ENCODE results near the gene VIL1. TPM values are rescaled to one million over a fixed set of nuclear protein-coding genes. Genes with fewer than 3 reads are reported as not detected.

VIL1 gene
- total RNA-seq, 1 experiment from 2014 or later = 0.49 TPM

- no peaks in the 10 kb centered on the region for H3K9me3 ChIP-seq (ENCODE audit: control insufficient read depth in 1 of 2, insufficient read depth in 1 of 2, low read depth in 1 of 2, low read length in 2 of 2)
- DNase-seq (ENCODE audit: low read depth, low spot score) (no peak), ATAC-seq (no peak)
- H3K27me3 ChIP-seq (ENCODE audit: insufficient read depth, low read length) = no peaks in the 10 kb centered on the region
- ChIA-PET RAD21 (ENCODE audit: low non-redundant PET in 1 of 2, low total read pairs in 2 of 2, uncharacterized antibody in 2 of 2, unreplicated experiment in 2 of 2) (no interaction called here), POLR2A (no interaction called here), CTCF (no interaction called here)
- TF ChIP-seq JUND (IDR thresholded peaks at IDR 0.05) = no peak
- TF ChIP-seq EZH2 (IDR thresholded peaks at IDR 0.05) = no peak
- TF ChIP-seq YY1 (IDR thresholded peaks at IDR 0.05; ENCODE audit: extremely low read depth, insufficient replicate concordance, low read depth, low read length) = no peak
- TF ChIP-seq ELF1 (IDR thresholded peaks at IDR 0.05; ENCODE audit: borderline replicate concordance, low read depth) = no peak
- no peak for TF ChIP-seq CTCF (IDR thresholded peaks at IDR 0.05 in 2 of 3, conservative IDR thresholded peaks at IDR 0.05 in 1 of 3; ENCODE audit: borderline replicate concordance in 1 of 3, insufficient read depth in 1 of 3, low read depth in 2 of 3, low read length in 2 of 3)
- TF ChIP-seq POLR2AphosphoS5 (IDR thresholded peaks at IDR 0.05; ENCODE audit: low read depth, low read length) = no peak
- no peak for TF ChIP-seq CBX3 (IDR thresholded peaks at IDR 0.05; ENCODE audit: low read depth)
- no peak for TF ChIP-seq TCF7L2 (IDR thresholded peaks at IDR 0.05; ENCODE audit: borderline replicate concordance, extremely low read depth, insufficient read depth, insufficient read length)
- TF ChIP-seq RAD21 (IDR thresholded peaks at IDR 0.05; ENCODE audit: low read depth) = no peak
- TF ChIP-seq SP1 (IDR thresholded peaks at IDR 0.05; ENCODE audit: low read depth) = no peak
- TF ChIP-seq ATF3 (IDR thresholded peaks at IDR 0.05) = no peak
- no peak for TF ChIP-seq REST (IDR thresholded peaks at IDR 0.05; ENCODE audit: low read depth)
- TF ChIP-seq SIN3A (IDR thresholded peaks at IDR 0.05; ENCODE audit: low read depth) = no peak
- TF ChIP-seq ZNF274 (IDR thresholded peaks at IDR 0.05; ENCODE audit: low read depth, low read length) = no peak
- no peak for TF ChIP-seq POLR2A (IDR thresholded peaks at IDR 0.05; ENCODE audit: borderline replicate concordance, extremely low read depth, insufficient read depth, insufficient read length)
- no peak for TF ChIP-seq EGR1 (IDR thresholded peaks at IDR 0.05; ENCODE audit: low read depth)
- no peak for TF ChIP-seq SRF (IDR thresholded peaks at IDR 0.05; ENCODE audit: low read depth)
- no peak for TF ChIP-seq EZH2phosphoT487 (IDR thresholded peaks at IDR 0.05; ENCODE audit: borderline replicate concordance)
- H3K9ac ChIP-seq (ENCODE audit: low read length) = no peak overlapping the region
- no peak overlapping the region for H3K4me2 ChIP-seq (ENCODE audit: low read length)
- H2AFZ ChIP-seq (ENCODE audit: low read depth, low read length, poor library complexity, severe bottlenecking) = no peak overlapping the region
- peaks cover 0 to 8% of the 10 kb centered on the region in 2 experiments; a peak in 2 of 4 replicates for H3K4me1 ChIP-seq (ENCODE audit: control insufficient read depth in 1 of 2, insufficient read depth in 2 of 2, low read length in 2 of 2)
- H3K4me3 ChIP-seq (replicated peaks in 1 of 2; ENCODE audit: low read depth in 1 of 2, low read length in 2 of 2) = no peak overlapping the region
- no peaks in the 10 kb centered on the region for H3K36me3 ChIP-seq (ENCODE audit: control insufficient read depth in 1 of 2, insufficient read depth in 2 of 2, low read length in 2 of 2)
- no peaks in the 10 kb centered on the region for H3K79me2 ChIP-seq (ENCODE audit: insufficient read depth, low read length)
- H3K27ac ChIP-seq (ENCODE audit: low read depth, low read length) = no peak overlapping the region
- H4K20me1 ChIP-seq (ENCODE audit: insufficient read depth) = no peaks in the 10 kb centered on the region
- intact Hi-C loops (cut with micrococcal nuclease) = no loop called here
- BruUV-seq (replicated peaks) = no TSS peak
- no peaks in the 10 kb centered on the region for H3K9me2 ChIP-seq (ENCODE audit: insufficient read depth)
These were observed 33.9 kb upstream of the VIL1 start for GRCh38 chr2:218384975-218385374.
